WTC11 (cell line): ENCODE data around the gene FLT4. TPM values are rescaled to one million over a fixed set of nuclear protein-coding genes. Genes with fewer than 3 reads are reported as not detected.

Source experiments
- ATAC-seq: fragments of 200-7000 bp; cut with Tn5 transposase; 2 replicates; pipeline ENCODE4 v1.10.0; 2021; ENCODE audit warnings: mild to moderate bottlenecking, moderate library complexity
- CTCF ChIA-PET: fragments of 300-600 bp; sonication (Branson Sonifier 250); formaldehyde crosslinking; loops from one replicate; lab custom pipeline; 2021; ENCODE audit warnings: antibody characterized with exemption; lab: Charles Lee
- POLR2A ChIA-PET: fragments of 350-600 bp; sonication (Branson Sonifier 250); formaldehyde crosslinking; loops from one replicate; lab custom pipeline; 2021; ENCODE audit warnings: antibody characterized with exemption; lab: Charles Lee
- DNase-seq: peaks from one replicate; pipeline ENCODE4 v3.0.0; 2021; ENCODE audit warnings: low spot score
- H3K27ac Mint-ChIP-seq: 2 replicates; pipeline ENCODE4 v1.8.0; 2021; ENCODE audit warnings: mixed read lengths
- H3K27me3 Mint-ChIP-seq: 2 replicates; pipeline ENCODE4 v1.8.0; 2021; ENCODE audit warnings: low read depth, mild to moderate bottlenecking, moderate library complexity, mixed read lengths
- H3K36me3 Mint-ChIP-seq: 2 replicates; pipeline ENCODE4 v1.8.0; 2021; ENCODE audit warnings: mixed read lengths
- H3K4me1 Mint-ChIP-seq: 2 replicates; pipeline ENCODE4 v1.8.0; 2022; ENCODE audit warnings: mixed read lengths
- H3K4me3 Mint-ChIP-seq: 2 replicates; pipeline ENCODE4 v1.8.0; 2021; ENCODE audit warnings: mild to moderate bottlenecking, moderate library complexity, mixed read lengths
- H3K9me3 Mint-ChIP-seq: 2 replicates; pipeline ENCODE4 v1.8.0; 2021; ENCODE audit warnings: mixed read lengths
- ARID4B ChIP-seq: sonication (generic); formaldehyde crosslinking; IDR thresholded peaks from 2 replicates; pipeline ENCODE4 v1.8.0; 2023; ENCODE audit warnings: missing genetic modification reagents, mild to moderate bottlenecking, borderline replicate concordance
- ATF1 ChIP-seq: sonication (generic); formaldehyde crosslinking; IDR thresholded peaks from 2 replicates; pipeline ENCODE4 v1.8.1; 2023; ENCODE audit warnings: mild to moderate bottlenecking, moderate library complexity, missing genetic modification reagents
- ATF6 ChIP-seq: sonication (generic); formaldehyde crosslinking; IDR thresholded peaks from 2 replicates; pipeline ENCODE4 v1.8.1; 2023; ENCODE audit warnings: mild to moderate bottlenecking, missing genetic modification reagents
- CBFB ChIP-seq: sonication (generic); formaldehyde crosslinking; IDR thresholded peaks from 2 replicates; pipeline ENCODE4 v1.8.1; 2022; ENCODE audit warnings: mild to moderate bottlenecking, low read depth, missing genetic modification reagents
- CDX4 ChIP-seq: fragments of 250-450 bp; sonication (Bioruptor Pico); IDR thresholded peaks from 2 replicates; pipeline ENCODE4 v1.9.0; 2021; ENCODE audit warnings: moderate library complexity, mild to moderate bottlenecking, inconsistent platforms, borderline replicate concordance
- E2F5 ChIP-seq: sonication (generic); formaldehyde crosslinking; IDR thresholded peaks from 2 replicates; pipeline ENCODE4 v1.8.1; 2022; ENCODE audit warnings: mild to moderate bottlenecking, moderate library complexity, missing genetic modification reagents
- EMX1 ChIP-seq: fragments of 250-450 bp; sonication (Bioruptor Pico); IDR thresholded peaks from 2 replicates; pipeline ENCODE4 v1.8.0; 2021; ENCODE audit warnings: mild to moderate bottlenecking
- GTF2I ChIP-seq: fragments of 250-450 bp; sonication (Bioruptor Pico); conservative IDR thresholded peaks from 2 replicates; pipeline ENCODE4 v1.4.0; 2021; ENCODE audit warnings: mild to moderate bottlenecking
- HMGXB4 ChIP-seq: sonication (generic); formaldehyde crosslinking; IDR thresholded peaks from 2 replicates; pipeline ENCODE4 v1.8.1; 2023; ENCODE audit warnings: mild to moderate bottlenecking, moderate library complexity, missing genetic modification reagents
- KAT7 ChIP-seq: sonication (generic); formaldehyde crosslinking; IDR thresholded peaks from 2 replicates; pipeline ENCODE4 v1.8.1; 2023; ENCODE audit warnings: missing genetic modification reagents, mild to moderate bottlenecking, borderline replicate concordance
- MYBL2 ChIP-seq: sonication (generic); formaldehyde crosslinking; IDR thresholded peaks from 2 replicates; pipeline ENCODE4 v1.8.1; 2023; ENCODE audit warnings: mild to moderate bottlenecking, moderate library complexity, missing genetic modification reagents
- NR2C2 ChIP-seq: sonication (generic); formaldehyde crosslinking; IDR thresholded peaks from 2 replicates; pipeline ENCODE4 v1.8.0; 2022; ENCODE audit warnings: mild to moderate bottlenecking, missing genetic modification reagents
- RELA ChIP-seq: sonication (generic); formaldehyde crosslinking; IDR thresholded peaks from 2 replicates; pipeline ENCODE4 v1.8.1; 2022; ENCODE audit warnings: missing genetic modification reagents, mild to moderate bottlenecking, borderline replicate concordance
- SMAD3 ChIP-seq: sonication (generic); formaldehyde crosslinking; IDR thresholded peaks from 2 replicates; pipeline ENCODE4 v1.8.0; 2022; ENCODE audit warnings: missing genetic modification reagents, mild to moderate bottlenecking, borderline replicate concordance
- USF1 ChIP-seq: sonication (generic); formaldehyde crosslinking; IDR thresholded peaks from 2 replicates; pipeline ENCODE4 v1.8.0; 2022; ENCODE audit warnings: mild to moderate bottlenecking, missing genetic modification reagents
- ZMAT4 ChIP-seq: fragments of 250-450 bp; sonication (Bioruptor Pico); IDR thresholded peaks from 2 replicates; pipeline ENCODE4 v1.9.0; 2021; ENCODE audit warnings: mild to moderate bottlenecking
- ZNF232 ChIP-seq: sonication (generic); formaldehyde crosslinking; IDR thresholded peaks from 2 replicates; pipeline ENCODE4 v1.8.0; 2022; ENCODE audit warnings: mild to moderate bottlenecking, missing genetic modification reagents
- ZNF263 ChIP-seq: sonication (generic); formaldehyde crosslinking; IDR thresholded peaks from 2 replicates; pipeline ENCODE4 v1.8.1; 2022; ENCODE audit warnings: low read depth, mild to moderate bottlenecking, moderate library complexity, missing genetic modification reagents
- ZNF416 ChIP-seq: fragments of 250-450 bp; sonication (Bioruptor Pico); IDR thresholded peaks from 2 replicates; pipeline ENCODE4 v1.9.0; 2021; ENCODE audit warnings: mild to moderate bottlenecking, inconsistent platforms
- total RNA-seq: library from RNA; stranded (reverse); gene quantifications from 3 replicates; pipeline ENCODE4 v1.2.3, GENCODE V29; 2021

The FLT4 gene
- total RNA-seq, 1 experiment from 2014 or later: 12.4 TPM

GRCh38 chr5:180598797-180599589 lies 50.4 kb downstream of the FLT4 start (continued):
- no peak for TF ChIP-seq HMGXB4 (CRISPR knock-in tag)

GRCh38 chr5:180598316-180598701 lies 51.1 kb downstream of the FLT4 start:
- DNase-seq: peak; percentile 7
- Mint-ChIP-seq H3K27ac (no peak overlapping the region), H3K27me3 (peaks cover 6% of the 10 kb centered on the region)
- TF ChIP-seq ZNF263 (CRISPR knock-in tag) (no peak), KAT7 (CRISPR knock-in tag) (no peak), ARID4B (CRISPR knock-in tag) (no peak)
- TF ChIP-seq, all 79 proteins: peak for 0
- ChIA-PET POLR2A (no interaction called here), CTCF (no interaction called here)
- ATAC-seq: no peak
- no peaks in the 10 kb centered on the region for H3K4me1 Mint-ChIP-seq
- H3K4me3 Mint-ChIP-seq: no peak overlapping the region
- H3K9me3 Mint-ChIP-seq: no peaks in the 10 kb centered on the region
- no peaks in the 10 kb centered on the region for H3K36me3 Mint-ChIP-seq

GRCh38 chr5:180596668-180597231 lies 52.6 kb downstream of the FLT4 start:
- peaks cover 3% of the 10 kb centered on the region for H3K4me1 Mint-ChIP-seq
- no peak overlapping the region for H3K4me3 Mint-ChIP-seq
- ATAC-seq (no peak), DNase-seq (peak; percentile 4)
- H3K36me3 Mint-ChIP-seq: no peaks in the 10 kb centered on the region
- peaks cover 22% of the 10 kb centered on the region for H3K27me3 Mint-ChIP-seq
- no peak overlapping the region for H3K27ac Mint-ChIP-seq
- POLR2A ChIA-PET: no interaction called here
- no peaks in the 10 kb centered on the region for H3K9me3 Mint-ChIP-seq
- CTCF ChIA-PET: interaction anchor here (1.0 to 2.1 kb wide), 2 partner anchors 9 to 23 kb away, joined by 3 to 10 read pairs; no protein-coding TSS in a partner anchor
- TF ChIP-seq CDX4 (no peak), NR2C2 (CRISPR knock-in tag) (no peak), SMAD3 (CRISPR knock-in tag) (no peak), ZNF232 (CRISPR knock-in tag) (no peak), MYBL2 (CRISPR knock-in tag) (no peak), ATF6 (no peak), EMX1 (no peak), E2F5 (CRISPR knock-in tag) (no peak), RELA (CRISPR knock-in tag) (no peak), USF1 (CRISPR knock-in tag) (no peak), GTF2I (CRISPR knock-in tag) (no peak), ATF1 (CRISPR knock-in tag) (no peak), ZNF416 (no peak), ZMAT4 (no peak), CBFB (CRISPR knock-in tag) (no peak)
